Measurements from ENCODE around the gene SLC25A24.
A peak's percentile ranks its signal among the peaks of the same experiment; 100 is the strongest.
"Not testable (repeated sequence)": the region's sequence is repeated elsewhere in the genome, so short reads cannot be mapped to it uniquely, and the experiment has no call there.

SLC25A24 gene

DNA sequence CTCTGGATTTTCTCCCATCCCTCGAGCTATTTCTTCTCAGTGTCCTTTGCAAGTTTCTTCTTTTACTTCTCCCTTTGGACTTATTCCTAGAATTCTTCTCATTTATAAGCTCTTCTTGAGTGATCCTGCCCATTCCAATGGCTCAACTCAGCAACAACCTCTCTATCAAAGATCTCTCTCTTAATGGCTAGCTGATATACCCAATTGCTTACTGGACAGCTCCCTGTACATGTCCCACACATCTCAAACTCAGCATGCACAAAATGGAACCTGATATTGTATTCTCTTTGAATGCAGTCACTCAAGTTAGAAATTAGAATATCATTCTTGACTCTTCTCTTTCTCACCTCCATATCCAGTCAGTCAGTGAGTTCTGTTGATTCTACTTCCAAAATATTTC lies 48.6 kb downstream of the SLC25A24 start:
- H3K4me3 ChIP-seq (ENCODE audit: low read length) = no peak overlapping the region
- DNase-seq (ENCODE audit: low read depth) = no peak
- TF ChIP-seq, protein P1, sequence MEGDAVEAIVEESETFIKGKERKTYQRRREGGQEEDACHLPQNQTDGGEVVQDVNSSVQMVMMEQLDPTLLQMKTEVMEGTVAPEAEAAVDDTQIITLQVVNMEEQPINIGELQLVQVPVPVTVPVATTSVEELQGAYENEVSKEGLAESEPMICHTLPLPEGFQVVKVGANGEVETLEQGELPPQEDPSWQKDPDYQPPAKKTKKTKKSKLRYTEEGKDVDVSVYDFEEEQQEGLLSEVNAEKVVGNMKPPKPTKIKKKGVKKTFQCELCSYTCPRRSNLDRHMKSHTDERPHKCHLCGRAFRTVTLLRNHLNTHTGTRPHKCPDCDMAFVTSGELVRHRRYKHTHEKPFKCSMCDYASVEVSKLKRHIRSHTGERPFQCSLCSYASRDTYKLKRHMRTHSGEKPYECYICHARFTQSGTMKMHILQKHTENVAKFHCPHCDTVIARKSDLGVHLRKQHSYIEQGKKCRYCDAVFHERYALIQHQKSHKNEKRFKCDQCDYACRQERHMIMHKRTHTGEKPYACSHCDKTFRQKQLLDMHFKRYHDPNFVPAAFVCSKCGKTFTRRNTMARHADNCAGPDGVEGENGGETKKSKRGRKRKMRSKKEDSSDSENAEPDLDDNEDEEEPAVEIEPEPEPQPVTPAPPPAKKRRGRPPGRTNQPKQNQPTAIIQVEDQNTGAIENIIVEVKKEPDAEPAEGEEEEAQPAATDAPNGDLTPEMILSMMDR (IDR thresholded peaks at IDR 0.05; ENCODE audit: insufficient read depth, low read depth, low read length, missing control alignments) = no peak

DNA sequence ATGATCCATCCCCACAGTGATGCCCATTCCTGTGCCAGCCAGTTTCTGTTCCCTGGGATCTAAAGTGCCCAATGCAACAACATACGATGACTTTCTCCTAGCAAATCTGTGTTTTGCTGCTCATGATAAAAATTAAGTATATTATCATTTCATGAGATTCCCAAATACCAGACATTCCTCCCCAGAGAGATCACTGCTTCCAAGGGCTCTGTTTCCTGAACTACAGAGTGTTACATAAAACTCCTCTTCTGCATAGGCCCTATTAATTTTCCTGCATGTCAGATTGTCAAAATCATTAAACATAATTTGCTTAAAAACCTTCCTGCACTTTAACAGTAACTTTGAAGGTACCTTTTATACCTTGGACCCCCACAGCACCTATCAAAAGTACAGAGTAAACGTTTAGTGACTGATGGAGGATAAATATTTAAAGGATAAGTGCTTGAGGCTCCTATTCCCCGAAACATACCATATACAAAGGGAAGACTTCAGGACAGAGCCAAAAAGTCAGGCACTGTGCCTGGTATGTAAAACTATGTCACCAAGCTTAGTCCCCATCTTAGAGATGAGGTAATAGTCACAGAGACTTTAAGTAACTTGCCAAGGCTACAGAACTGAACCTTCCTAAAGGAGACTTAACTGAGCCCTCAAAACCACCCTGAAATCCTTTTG lies 50.2 kb downstream of the SLC25A24 start:
- TF ChIP-seq, protein P1 (IDR thresholded peaks at IDR 0.05; ENCODE audit: insufficient read depth, low read depth, low read length, missing control alignments) = no peak
- no peak overlapping the region for H3K4me3 ChIP-seq (ENCODE audit: low read length)
- no peak for DNase-seq (ENCODE audit: low read depth)

DNA sequence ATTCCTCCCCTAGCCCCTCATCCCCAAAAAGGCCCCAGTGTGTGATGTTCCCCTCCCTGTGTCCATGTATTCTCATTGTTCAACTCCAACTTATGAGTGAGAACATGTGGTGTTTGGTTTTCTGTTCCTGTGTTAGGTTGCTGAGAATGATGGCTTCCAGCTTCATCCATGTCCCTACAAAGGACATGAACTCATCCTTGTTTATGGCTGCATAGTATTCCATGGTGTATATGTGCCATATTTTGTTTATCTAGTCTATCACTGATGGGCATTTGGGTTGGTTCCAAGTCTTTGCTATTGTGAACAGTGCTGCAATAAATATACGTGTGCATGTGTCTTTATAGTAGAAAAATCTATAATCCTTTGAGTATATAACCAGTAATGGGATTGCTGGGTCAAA lies 55.6 kb downstream of the SLC25A24 start:
- DNase-seq (ENCODE audit: low read depth) = not testable (repeated sequence)

DNA sequence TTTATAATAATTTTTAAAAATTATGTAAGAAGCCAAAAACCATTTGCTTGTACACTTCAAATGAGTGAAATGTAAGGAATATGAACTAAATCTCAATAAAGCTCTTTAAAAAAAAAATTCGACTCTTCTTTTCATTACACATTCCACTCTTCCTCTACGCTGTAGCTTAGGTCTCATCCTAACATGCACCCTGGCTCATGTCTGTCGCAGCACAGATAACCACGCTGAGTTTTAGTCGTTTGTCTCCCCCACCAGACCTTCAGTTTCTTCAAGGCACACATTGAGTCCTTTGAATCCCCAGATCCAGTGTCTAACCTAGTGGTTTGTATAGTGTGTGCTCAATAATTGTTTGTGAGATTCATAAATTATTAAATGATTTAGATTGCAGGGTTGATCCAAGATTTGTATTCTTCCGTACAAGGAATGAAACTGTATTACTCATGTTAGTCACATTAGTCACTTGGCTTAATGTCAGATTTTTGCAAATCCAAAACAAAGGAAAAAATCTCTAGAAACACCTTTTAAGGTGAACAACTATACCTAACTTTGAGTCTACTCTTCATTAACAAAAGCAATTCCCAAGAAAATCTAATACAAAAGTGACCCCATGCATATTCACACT lies 57.3 kb downstream of the SLC25A24 start:
- TF ChIP-seq, protein P1 (IDR thresholded peaks at IDR 0.05; ENCODE audit: insufficient read depth, low read depth, low read length, missing control alignments) = no peak
- H3K4me3 ChIP-seq (ENCODE audit: low read length) = no peak overlapping the region

More for the DNA sequence above, 55.6 kb downstream of the SLC25A24 start:
- not testable (repeated sequence) for H3K4me3 ChIP-seq (ENCODE audit: low read length)

DNA sequence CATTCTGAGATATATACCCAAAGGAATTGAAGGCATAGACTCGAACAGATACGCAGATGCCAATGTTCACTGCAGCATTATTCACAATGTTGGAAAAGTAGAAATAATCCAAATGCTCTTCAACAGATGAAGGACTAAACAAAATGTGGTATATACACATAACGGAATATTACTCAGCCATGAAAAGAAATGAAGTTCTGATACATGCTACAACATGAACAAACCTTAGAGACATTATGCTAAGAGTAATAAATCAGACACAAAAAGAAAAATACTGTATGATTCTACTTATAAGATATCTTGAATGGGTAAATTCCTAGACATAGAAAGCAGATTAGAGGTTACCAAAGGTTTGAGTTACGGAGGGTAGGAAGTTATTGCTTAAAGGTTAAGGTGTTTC lies 57.9 kb downstream of the SLC25A24 start:
- TF ChIP-seq, protein P1 (IDR thresholded peaks at IDR 0.05; ENCODE audit: insufficient read depth, low read depth, low read length, missing control alignments) = no peak
- H3K4me3 ChIP-seq (ENCODE audit: low read length) = no peak overlapping the region
- DNase-seq (ENCODE audit: low read depth) = no peak

More for the DNA sequence above, 57.3 kb downstream of the SLC25A24 start:
- DNase-seq (ENCODE audit: low read depth) = peak; percentile 54

DNA sequence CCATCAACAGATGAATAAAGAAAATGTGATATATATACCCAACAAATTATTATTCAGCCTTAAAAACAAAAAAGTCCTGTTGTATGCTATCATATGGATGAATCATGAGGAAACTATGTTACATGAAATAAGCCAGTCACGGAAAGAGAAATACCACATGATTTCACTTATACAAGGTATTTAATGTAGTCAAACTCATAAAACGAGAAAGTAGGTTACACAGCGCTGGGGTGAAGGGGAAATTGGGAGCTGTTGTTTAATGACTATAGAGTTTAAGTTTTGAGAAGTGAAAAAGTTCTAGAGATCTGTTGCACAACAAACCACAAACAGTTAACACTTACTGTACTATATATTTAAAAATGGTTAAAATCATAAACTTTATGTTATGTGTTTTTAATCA lies 58.5 kb downstream of the SLC25A24 start:
- H3K4me3 ChIP-seq (ENCODE audit: low read length) = no peak overlapping the region
- DNase-seq (ENCODE audit: low read depth) = peak; percentile 69
- TF ChIP-seq, protein P1 (IDR thresholded peaks at IDR 0.05; ENCODE audit: insufficient read depth, low read depth, low read length, missing control alignments) = no peak

DNA sequence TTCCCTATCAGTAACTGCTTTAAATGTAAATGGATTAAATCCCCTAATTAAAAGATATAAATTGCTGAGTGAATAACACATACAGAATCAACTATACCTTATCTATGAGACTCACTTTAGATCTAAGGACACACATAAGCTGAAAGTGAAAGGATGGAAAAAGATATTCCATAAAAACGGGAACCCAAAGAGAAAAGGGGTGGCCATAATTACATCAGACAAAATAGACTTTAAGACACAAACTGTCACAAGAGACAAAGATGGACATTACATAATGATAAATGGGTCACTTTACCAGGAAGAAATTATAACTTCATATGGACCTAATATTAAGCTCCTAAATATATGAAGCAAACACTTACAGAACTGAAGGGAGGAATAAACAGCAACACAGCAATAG lies 59.2 kb downstream of the SLC25A24 start:
- TF ChIP-seq, protein P1 (IDR thresholded peaks at IDR 0.05; ENCODE audit: insufficient read depth, low read depth, low read length, missing control alignments) = no peak
- no peak overlapping the region for H3K4me3 ChIP-seq (ENCODE audit: low read length)
- DNase-seq (ENCODE audit: low read depth) = no peak
